HCT116 (cell line): Measurements from ENCODE around the gene IPO13. TPM values are rescaled to one million over a fixed set of nuclear protein-coding genes. Genes with fewer than 3 reads are reported as not detected.

Experiments used
- ATAC-seq: fragments of 200-7000 bp; cut with Tn5 transposase; 2 replicates; pipeline ENCODE4 v1.9.1; 2020; ENCODE audit warnings: mild to moderate bottlenecking, moderate library complexity
- BruUV-seq: library from RNA; stranded (reverse); fragments of 400-500 nt; replicated peaks from 2 replicates; lab custom pipeline; 2021; lab: Mats Ljungman, UMichigan
- CTCF ChIA-PET: fragments of 300-600 bp; sonication (Branson Sonifier 250); formaldehyde crosslinking; loops from one replicate; lab custom pipeline; 2021; ENCODE audit warnings: antibody characterized with exemption; lab: Charles Lee
- POLR2A ChIA-PET: fragments of 300-600, 350-600 bp; sonication (Branson Sonifier 250); formaldehyde crosslinking; loops from one replicate; lab custom pipeline; 2021; ENCODE audit warnings: antibody characterized with exemption; lab: Charles Lee
- RAD21 ChIA-PET, 2 experiments: fragments of 300-600 bp; sonication (Branson Sonifier 250); formaldehyde crosslinking; loops; one replicate each; lab custom pipeline; 2023; ENCODE audit warnings: low total read pairs in 2 of 2; ENCODE audit not compliant: uncharacterized antibody in 2 of 2, unreplicated experiment in 2 of 2, low non-redundant PET in 1 of 2; lab: Charles Lee
- DNase-seq: peaks from one replicate; pipeline ENCODE4 v3.0.0-alpha.2; 2010; ENCODE audit warnings: low read depth, low spot score
- H2AFZ ChIP-seq: fragments of 200-600 bp; shearing (Covaris generic), sonication (generic); 2 replicates; pipeline ENCODE4 v1.6.1; 2017; ENCODE audit warnings: low read depth, mixed run types, mixed read lengths, antibody characterized with exemption, low read length; ENCODE audit not compliant: poor library complexity, severe bottlenecking
- H3K27ac ChIP-seq: 2 replicates; pipeline ENCODE4 v1.5.1; 2012; ENCODE audit warnings: low read depth, low read length
- H3K27me3 ChIP-seq: fragments of 200-600 bp; sonication (generic); 2 replicates; pipeline ENCODE4 v1.6.1; 2016; ENCODE audit warnings: mixed run types, low read length, mixed read lengths; ENCODE audit not compliant: insufficient read depth
- H3K36me3 ChIP-seq, 2 experiments: fragments of 200-500 bp in 1 of 2; fragments of 200-600 bp in 1 of 2; sonication (Bioruptor generic) in 1 of 2; sonication (generic) in 1 of 2; 2 replicates each; pipeline versions ENCODE4 v1.5.1 to v1.6.1; 2014 to 2016; ENCODE audit warnings: low read length in 2 of 2, inconsistent platforms in 1 of 2, mixed read lengths in 1 of 2, mixed run types in 1 of 2; ENCODE audit not compliant: insufficient read depth in 2 of 2, control insufficient read depth in 1 of 2
- H3K4me1 ChIP-seq, 2 experiments: fragments of 200-600 bp in 1 of 2; sonication (generic) in 1 of 2; 2 replicates each; pipeline versions ENCODE4 v1.5.1 to v1.6.1; 2012 to 2017; ENCODE audit warnings: low read length in 2 of 2, inconsistent platforms in 1 of 2, mild to moderate bottlenecking in 1 of 2, mixed read lengths in 1 of 2, mixed run types in 1 of 2, moderate library complexity in 1 of 2; ENCODE audit not compliant: insufficient read depth in 2 of 2, control insufficient read depth in 1 of 2
- H3K4me2 ChIP-seq: fragments of 200-600 bp; sonication (generic); 2 replicates; pipeline ENCODE4 v1.6.1; 2017; ENCODE audit warnings: mixed run types, low read length, mixed read lengths
- H3K4me3 ChIP-seq, 2 experiments: fragments of 200-600 bp in 1 of 2; sonication (generic) in 1 of 2; replicated peaks in 1 of 2; 2 replicates each; pipeline ENCODE4 v1.5.1; 2011 to 2016; ENCODE audit warnings: low read length in 2 of 2, control low read depth in 1 of 2, low read depth in 1 of 2, mild to moderate bottlenecking in 1 of 2, mixed read lengths in 1 of 2, mixed run types in 1 of 2
- H3K79me2 ChIP-seq: fragments of 200-600 bp; sonication (generic); 2 replicates; pipeline ENCODE4 v1.6.1; 2017; ENCODE audit warnings: mild to moderate bottlenecking, mixed run types, low read length, moderate library complexity, mixed read lengths; ENCODE audit not compliant: insufficient read depth
- H3K9ac ChIP-seq: fragments of 200-600 bp; sonication (generic); 2 replicates; pipeline ENCODE4 v1.6.1; 2016; ENCODE audit warnings: low read length, mixed read lengths
- H3K9me2 ChIP-seq: fragments of 200-600 bp; sonication (generic), shearing (Covaris generic); 2 replicates; pipeline ENCODE4 v1.6.1; 2017; ENCODE audit warnings: mixed run types, mild to moderate bottlenecking, moderate library complexity; ENCODE audit not compliant: insufficient read depth
- H3K9me3 ChIP-seq, 2 experiments: fragments of 200-500 bp in 1 of 2; fragments of 200-600 bp in 1 of 2; sonication (Bioruptor generic) in 1 of 2; sonication (generic) in 1 of 2; 2 replicates each; pipeline ENCODE4 v1.6.1; 2014 to 2017; ENCODE audit warnings: low read length in 2 of 2, mixed read lengths in 2 of 2, inconsistent platforms in 1 of 2, low read depth in 1 of 2, mild to moderate bottlenecking in 1 of 2, mixed run types in 1 of 2, moderate library complexity in 1 of 2; ENCODE audit not compliant: control insufficient read depth in 1 of 2, insufficient read depth in 1 of 2
- H4K20me1 ChIP-seq: fragments of 200-600 bp; sonication (generic), shearing (Covaris generic); 2 replicates; pipeline ENCODE4 v1.6.1; 2017; ENCODE audit warnings: mixed run types, mild to moderate bottlenecking, moderate library complexity; ENCODE audit not compliant: insufficient read depth
- ATF3 ChIP-seq: IDR thresholded peaks from 2 replicates; pipeline ENCODE4 v1.6.1; 2012
- CBX3 ChIP-seq: IDR thresholded peaks from 2 replicates; pipeline ENCODE4 v1.6.1; 2012; ENCODE audit warnings: low read depth
- CTCF ChIP-seq, 3 experiments: fragments of 200-600 bp in 1 of 3; sonication (generic) in 1 of 3; IDR thresholded peaks in 2 of 3; conservative IDR thresholded peaks in 1 of 3; 2 replicates each; pipeline ENCODE4 v1.5.1; 2012 to 2017; ENCODE audit warnings: low read depth in 2 of 3, low read length in 2 of 3, antibody characterized with exemption in 1 of 3, borderline replicate concordance in 1 of 3, control low read depth in 1 of 3, mild to moderate bottlenecking in 1 of 3, mixed read lengths in 1 of 3, mixed run types in 1 of 3, moderate library complexity in 1 of 3; ENCODE audit not compliant: insufficient read depth in 1 of 3
- ELF1 ChIP-seq: IDR thresholded peaks from 2 replicates; pipeline ENCODE4 v1.6.1; 2012; ENCODE audit warnings: low read depth, borderline replicate concordance
- EZH2 ChIP-seq: fragments of 200-600 bp; sonication (generic); IDR thresholded peaks from 2 replicates; pipeline ENCODE4 v1.6.1; 2017; ENCODE audit warnings: antibody characterized with exemption, mixed run types
- EZH2phosphoT487 ChIP-seq: fragments of 200-600 bp; IDR thresholded peaks from 2 replicates; pipeline ENCODE4 v1.6.1; 2018; ENCODE audit warnings: antibody characterized with exemption, borderline replicate concordance
- JUND ChIP-seq: IDR thresholded peaks from 2 replicates; pipeline ENCODE4 v1.6.1; 2012
- POLR2A ChIP-seq: IDR thresholded peaks from 2 replicates; pipeline ENCODE4 v1.7.0; 2011; ENCODE audit warnings: borderline replicate concordance; ENCODE audit not compliant: insufficient read depth, insufficient read length; ENCODE audit errors: extremely low read depth
- POLR2AphosphoS5 ChIP-seq: IDR thresholded peaks from 2 replicates; pipeline ENCODE4 v1.6.1; 2011; ENCODE audit warnings: mild to moderate bottlenecking, low read depth, low read length, moderate library complexity
- REST ChIP-seq: IDR thresholded peaks from 2 replicates; pipeline ENCODE4 v1.6.1; 2012; ENCODE audit warnings: low read depth
- SRF ChIP-seq: IDR thresholded peaks from 2 replicates; pipeline ENCODE4 v1.6.1; 2012; ENCODE audit warnings: low read depth
- TCF7L2 ChIP-seq: IDR thresholded peaks from 2 replicates; pipeline ENCODE4 v1.7.0; 2011; ENCODE audit warnings: borderline replicate concordance, inconsistent platforms; ENCODE audit not compliant: insufficient read depth, insufficient read length; ENCODE audit errors: extremely low read depth
- YY1 ChIP-seq: IDR thresholded peaks from 2 replicates; pipeline ENCODE4 v1.6.1; 2011; ENCODE audit warnings: low read length, low read depth, moderate library complexity, mild to moderate bottlenecking; ENCODE audit not compliant: insufficient replicate concordance; ENCODE audit errors: extremely low read depth
- ZBTB33 ChIP-seq: IDR thresholded peaks from 2 replicates; pipeline ENCODE4 v1.6.1; 2011; ENCODE audit warnings: mild to moderate bottlenecking, low read length, moderate library complexity; ENCODE audit not compliant: insufficient replicate concordance; ENCODE audit errors: extremely low read depth
- ZFX ChIP-seq: fragments of 450-650 bp; IDR thresholded peaks from 2 replicates; pipeline ENCODE4 v1.6.1; 2017
- intact Hi-C: fragments of 100-400 bp; cut with micrococcal nuclease; formaldehyde crosslinking; loops from 2 replicates; pipeline ENCODE4 v1.10.0; 2022
- total RNA-seq: library from RNA; stranded (reverse); gene quantifications from one replicate; pipeline ENCODE4 v1.2.1, GENCODE V29; 2021; ENCODE audit not compliant: unreplicated experiment

IPO13 gene
- total RNA-seq, 1 experiment from 2014 or later, result 18.7 TPM

- no peak overlapping the region for H3K4me3 ChIP-seq
- no peak for ATAC-seq
- intact Hi-C loops, result no loop called here
These were observed 40.6 kb downstream of the IPO13 start for GRCh38 chr1:43987159-43987902.

More at GRCh38 chr1:43987159-43987902, 40.6 kb downstream of the IPO13 start:
- peaks cover 10% of the 10 kb centered on the region for H3K79me2 ChIP-seq
- H3K9me2 ChIP-seq, result no peaks in the 10 kb centered on the region
- no peak overlapping the region for H2AFZ ChIP-seq
- RAD21 ChIA-PET, result no interaction called here
- H3K9me3 ChIP-seq, result no peaks in the 10 kb centered on the region
- H3K27me3 ChIP-seq, result no peaks in the 10 kb centered on the region
- H3K4me1 ChIP-seq, result peaks cover 5 to 22% of the 10 kb centered on the region in 2 experiments
- H3K9ac ChIP-seq, result no peak overlapping the region
- no TSS peak for BruUV-seq
- TF ChIP-seq CBX3 (no peak), ATF3 (no peak), CTCF (IDR thresholded peaks at IDR 0.05 in 2 of 3, conservative IDR thresholded peaks at IDR 0.05 in 1 of 3; ENCODE audit: borderline replicate concordance in 1 of 3, insufficient read depth in 1 of 3, low read depth in 2 of 3, low read length in 2 of 3) (no peak), REST (no peak), EZH2phosphoT487 (no peak), POLR2AphosphoS5 (no peak), ZBTB33 (no peak), JUND (no peak), YY1 (no peak), SRF (no peak), EZH2 (no peak), ELF1 (no peak), ZFX (no peak), POLR2A (no peak), TCF7L2 (no peak)
- TF ChIP-seq, all 23 proteins: peak for 0
- Histone ChIP-seq H3K27ac (no peak overlapping the region), H3K36me3 (peaks cover 6 to 36% of the 10 kb centered on the region in 2 experiments; a peak in 2 of 4 replicates), H4K20me1 (no peaks in the 10 kb centered on the region), H3K4me2 (no peak overlapping the region)
- ChIA-PET CTCF (interaction anchor here (1.2 kb wide), 1 partner anchor 224 kb away, joined by 3 read pairs; no protein-coding TSS in a partner anchor), POLR2A (no interaction called here)
- no peak for DNase-seq
